PC-3 (cell line): ENCODE data around the gene KDM4C. TPM values are rescaled to one million over a fixed set of nuclear protein-coding genes. Genes with fewer than 3 reads are reported as not detected.

Source experiments
- ATAC-seq: fragments of 200-7000 bp; cut with Tn5 transposase; 2 replicates; pipeline ENCODE4 v1.9.1; 2020; ENCODE audit warnings: mild to moderate bottlenecking, moderate library complexity
- BruUV-seq: library from RNA; stranded (reverse); fragments of 400-500 nt; replicated peaks from 2 replicates; lab custom pipeline; 2021; lab: Mats Ljungman, UMichigan
- CTCF ChIA-PET: fragments of 300-600 bp; sonication (Branson Sonifier 250); formaldehyde crosslinking; loops from one replicate; lab custom pipeline; 2022; ENCODE audit warnings: antibody characterized with exemption; lab: Charles Lee
- POLR2A ChIA-PET: fragments of 300-600 bp; sonication (Branson Sonifier 250); formaldehyde crosslinking; loops from one replicate; lab custom pipeline; 2022; ENCODE audit warnings: antibody characterized with exemption; ENCODE audit not compliant: unreplicated experiment; lab: Charles Lee
- DNase-seq: peaks from one replicate; pipeline ENCODE4 v3.0.0-alpha.2; 2015
- H2AFZ ChIP-seq: fragments of 300-600 bp; sonication (generic); 2 replicates; pipeline ENCODE4 v1.6.0; 2016; ENCODE audit warnings: antibody characterized with exemption, low read length
- H3F3A ChIP-seq: fragments of 300-600 bp; sonication (generic); one replicate; pipeline ENCODE4 v1.6.0; 2017; ENCODE audit warnings: antibody characterized with exemption, low read length, control low read depth, mild to moderate bottlenecking; ENCODE audit not compliant: unreplicated experiment
- H3K27ac ChIP-seq: fragments of 300-600 bp; sonication (generic); 2 replicates; pipeline ENCODE4 v1.5.1; 2016; ENCODE audit warnings: mild to moderate bottlenecking, low read length
- H3K27me3 ChIP-seq: fragments of 300-600 bp; sonication (generic); 2 replicates; pipeline ENCODE4 v1.6.1; 2016; ENCODE audit warnings: low read length, mixed read lengths
- H3K36me3 ChIP-seq: fragments of 300-600 bp; sonication (generic); 2 replicates; pipeline ENCODE4 v1.6.1; 2016; ENCODE audit warnings: low read depth, mixed run types, low read length, mixed read lengths
- H3K4me1 ChIP-seq: fragments of 300-600 bp; sonication (generic); 2 replicates; pipeline ENCODE4 v1.5.1; 2016; ENCODE audit warnings: low read length; ENCODE audit not compliant: insufficient read depth
- H3K4me2 ChIP-seq: fragments of 300-600 bp; sonication (generic); 2 replicates; pipeline ENCODE4 v1.6.0; 2016; ENCODE audit warnings: low read length
- H3K4me3 ChIP-seq: fragments of 300-600 bp; sonication (generic); 2 replicates; pipeline ENCODE4 v1.5.1; 2016; ENCODE audit warnings: mild to moderate bottlenecking, low read length, mixed read lengths
- H3K79me2 ChIP-seq: fragments of 300-600 bp; sonication (generic); 2 replicates; pipeline ENCODE4 v1.6.1; 2017; ENCODE audit warnings: low read length, mixed read lengths
- H3K9ac ChIP-seq: fragments of 300-600 bp; sonication (generic); 2 replicates; pipeline ENCODE4 v1.6.0; 2016; ENCODE audit warnings: mild to moderate bottlenecking, low read length
- H3K9me2 ChIP-seq: fragments of 300-600 bp; sonication (generic); replicated peaks from 2 replicates; pipeline ENCODE4 v1.6.1; 2016; ENCODE audit warnings: mixed run types, low read length, mixed read lengths
- H3K9me3 ChIP-seq: fragments of 300-600 bp; sonication (generic); 2 replicates; pipeline ENCODE4 v1.6.1; 2016; ENCODE audit warnings: low read length, mixed read lengths
- H4K20me1 ChIP-seq: fragments of 300-600 bp; sonication (generic); 2 replicates; pipeline ENCODE4 v1.6.1; 2016; ENCODE audit warnings: low read length, mixed read lengths
- EZH2 ChIP-seq: fragments of 300-600 bp; sonication (generic); IDR thresholded peaks from one replicate; pipeline ENCODE4 v1.6.1; 2017; ENCODE audit warnings: antibody characterized with exemption, mild to moderate bottlenecking, low read length; ENCODE audit not compliant: unreplicated experiment
- EZH2phosphoT487 ChIP-seq: fragments of 300-600 bp; sonication (generic); IDR thresholded peaks from 2 replicates; pipeline ENCODE4 v1.6.1; 2018; ENCODE audit warnings: mild to moderate bottlenecking, antibody characterized with exemption, low read length, borderline replicate concordance
- intact Hi-C: fragments of 100-400 bp; cut with micrococcal nuclease; formaldehyde crosslinking; loops from 2 replicates; pipeline ENCODE4 v1.9.0; 2023
- total RNA-seq: library from RNA; depleted of rRNA; stranded (reverse); fragments of >200 nt; gene quantifications from 2 replicates; pipeline ENCODE4 v1.2.3, GENCODE V29; 2014
- TF ChIP-seq, protein P1 (sequence below): fragments of 300-600 bp; sonication (generic); conservative IDR thresholded peaks from 2 replicates; pipeline ENCODE4 v1.5.1; 2017; ENCODE audit warnings: antibody characterized with exemption, low read depth, mild to moderate bottlenecking, low read length

Gene KDM4C
- total RNA-seq, 1 experiment from 2014 or later, result 27.0 TPM

DNA sequence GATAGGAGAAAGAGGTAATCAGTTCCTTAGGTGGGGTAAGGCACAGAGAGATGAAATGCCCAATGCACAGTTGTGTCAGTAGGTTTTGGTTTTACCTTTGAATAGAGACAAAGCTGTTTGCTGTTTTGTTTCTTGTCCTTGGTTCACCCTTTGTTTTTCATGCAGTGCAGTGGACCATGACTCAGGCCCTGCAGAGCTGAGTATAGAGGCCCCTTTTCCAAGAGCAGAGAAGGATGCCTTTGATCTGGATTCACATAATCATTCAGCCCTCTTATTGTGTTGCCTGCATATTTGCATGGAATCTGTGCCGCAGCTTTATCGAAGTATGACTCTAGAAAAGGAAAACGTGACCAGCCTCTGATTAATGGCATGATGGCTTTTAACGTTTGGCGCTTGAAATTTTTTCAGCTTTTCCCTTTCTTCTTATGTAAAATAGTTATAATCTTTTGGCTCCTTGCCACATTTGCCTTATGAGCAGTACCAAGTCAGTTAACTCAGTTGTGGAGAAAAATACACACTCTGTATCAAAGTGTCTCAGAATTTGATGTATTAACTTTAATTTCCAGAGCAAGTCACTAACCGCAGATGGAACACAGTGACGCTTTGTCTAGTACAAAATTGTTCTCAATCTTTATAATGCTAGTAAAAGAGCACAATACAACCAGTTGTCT lies 197.6 kb downstream of the KDM4C start:
- Histone ChIP-seq H3K9ac (no peak overlapping the region), H3K27ac (no peak overlapping the region), H3K9me2 (no peaks in the 10 kb centered on the region), H3K36me3 (no peaks in the 10 kb centered on the region), H4K20me1 (no peaks in the 10 kb centered on the region), H3K4me1 (no peaks in the 10 kb centered on the region), H3F3A (no peaks in the 10 kb centered on the region), H3K27me3 (no peaks in the 10 kb centered on the region), H3K4me2 (no peak overlapping the region), H2AFZ (no peak overlapping the region), H3K4me3 (no peak overlapping the region), H3K9me3 (no peaks in the 10 kb centered on the region), H3K79me2 (no peaks in the 10 kb centered on the region)
- no TSS peak for BruUV-seq
- intact Hi-C loops, result no loop called here
- POLR2A ChIA-PET, result no interaction called here
- TF ChIP-seq, protein P1, sequence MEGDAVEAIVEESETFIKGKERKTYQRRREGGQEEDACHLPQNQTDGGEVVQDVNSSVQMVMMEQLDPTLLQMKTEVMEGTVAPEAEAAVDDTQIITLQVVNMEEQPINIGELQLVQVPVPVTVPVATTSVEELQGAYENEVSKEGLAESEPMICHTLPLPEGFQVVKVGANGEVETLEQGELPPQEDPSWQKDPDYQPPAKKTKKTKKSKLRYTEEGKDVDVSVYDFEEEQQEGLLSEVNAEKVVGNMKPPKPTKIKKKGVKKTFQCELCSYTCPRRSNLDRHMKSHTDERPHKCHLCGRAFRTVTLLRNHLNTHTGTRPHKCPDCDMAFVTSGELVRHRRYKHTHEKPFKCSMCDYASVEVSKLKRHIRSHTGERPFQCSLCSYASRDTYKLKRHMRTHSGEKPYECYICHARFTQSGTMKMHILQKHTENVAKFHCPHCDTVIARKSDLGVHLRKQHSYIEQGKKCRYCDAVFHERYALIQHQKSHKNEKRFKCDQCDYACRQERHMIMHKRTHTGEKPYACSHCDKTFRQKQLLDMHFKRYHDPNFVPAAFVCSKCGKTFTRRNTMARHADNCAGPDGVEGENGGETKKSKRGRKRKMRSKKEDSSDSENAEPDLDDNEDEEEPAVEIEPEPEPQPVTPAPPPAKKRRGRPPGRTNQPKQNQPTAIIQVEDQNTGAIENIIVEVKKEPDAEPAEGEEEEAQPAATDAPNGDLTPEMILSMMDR, result no peak
- TF ChIP-seq EZH2phosphoT487 (no peak), EZH2 (no peak)
- CTCF ChIA-PET, result no interaction called here
- DNase-seq (no peak), ATAC-seq (no peak)

GRCh38 chr9:6956879-6957278 lies 199.1 kb downstream of the KDM4C start:
- Histone ChIP-seq H3K36me3 (no peaks in the 10 kb centered on the region), H3K4me1 (no peaks in the 10 kb centered on the region), H3K9me3 (no peaks in the 10 kb centered on the region), H3K4me3 (no peak overlapping the region), H3K79me2 (no peaks in the 10 kb centered on the region), H2AFZ (no peak overlapping the region), H3F3A (no peaks in the 10 kb centered on the region), H3K27me3 (no peaks in the 10 kb centered on the region), H4K20me1 (no peaks in the 10 kb centered on the region), H3K9me2 (no peaks in the 10 kb centered on the region), H3K27ac (no peak overlapping the region), H3K9ac (no peak overlapping the region), H3K4me2 (no peak overlapping the region)
- no TSS peak for BruUV-seq
- ChIA-PET CTCF (no interaction called here), POLR2A (no interaction called here)
- ATAC-seq (no peak), DNase-seq (no peak)
- intact Hi-C loops, result no loop called here
- TF ChIP-seq, protein P1, result no peak
- TF ChIP-seq EZH2phosphoT487, result no peak

DNA sequence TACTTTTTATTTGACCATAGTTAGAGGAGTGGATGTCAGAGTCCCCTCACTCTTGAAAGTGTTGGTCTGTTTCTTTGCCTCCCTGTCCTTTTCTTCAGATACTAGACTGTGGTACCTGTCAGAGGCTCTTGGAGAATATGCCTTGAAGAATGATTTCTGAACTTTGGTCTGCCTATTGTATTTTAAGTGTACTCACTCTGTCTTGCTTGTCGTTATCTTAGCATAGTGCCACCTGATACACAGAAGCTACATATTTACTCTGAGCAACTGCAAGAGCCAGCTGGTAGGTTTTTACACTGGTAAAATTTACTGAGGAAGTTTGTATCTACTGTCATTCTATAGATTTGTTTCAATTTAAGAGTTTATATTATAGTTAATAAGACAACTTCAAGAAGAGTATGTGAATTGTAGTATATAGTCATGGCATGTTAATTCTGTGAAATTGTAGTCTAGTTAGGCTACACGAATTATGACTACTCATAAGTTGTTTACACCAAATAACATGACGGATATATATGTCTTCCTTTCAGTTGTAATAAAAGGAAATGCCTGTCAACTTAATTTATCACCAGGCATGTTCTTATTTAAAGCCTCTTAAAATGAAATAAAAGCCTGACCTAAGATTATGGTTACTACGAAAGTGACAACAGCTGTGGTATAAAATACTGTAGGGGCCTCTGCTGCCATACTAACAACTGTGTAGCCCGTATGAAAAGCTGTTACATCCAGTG lies 201.7 kb downstream of the KDM4C start:
- Histone ChIP-seq H3K4me2 (no peak overlapping the region), H3K4me3 (no peak overlapping the region), H3K9ac (no peak overlapping the region), H3K9me2 (no peaks in the 10 kb centered on the region), H3K27ac (no peak overlapping the region), H4K20me1 (no peaks in the 10 kb centered on the region), H2AFZ (no peak overlapping the region), H3K36me3 (no peaks in the 10 kb centered on the region), H3K4me1 (no peaks in the 10 kb centered on the region), H3K79me2 (no peaks in the 10 kb centered on the region), H3F3A (no peaks in the 10 kb centered on the region), H3K27me3 (no peaks in the 10 kb centered on the region), H3K9me3 (no peaks in the 10 kb centered on the region)
- no peak for TF ChIP-seq EZH2
- TF ChIP-seq, protein P1, result no peak
- no peak for TF ChIP-seq EZH2phosphoT487
- intact Hi-C loops, result no loop called here
- ChIA-PET CTCF (no interaction called here), POLR2A (no interaction called here)
- DNase-seq, result no peak
- ATAC-seq, result no peak
- BruUV-seq, result no TSS peak
